HG03139 (cell line): ENCODE measurements around the gene CRBN.

ENCODE experiments used
- ATAC-seq: cut with Tn5 transposase; IDR thresholded peaks from one replicate; pipeline ENCODE4 v1.9.1; 2021; ENCODE audit not compliant: unreplicated experiment

CRBN gene

GRCh38 chr3:3179407-3180094, at the start of gene CRBN:
Gene CRBN, minus strand, starts transcription at chr3:3179691. Its CDS starts 4 bp downstream, at chr3:3179687.
- ATAC-seq, result peak; percentile 100

DNA sequence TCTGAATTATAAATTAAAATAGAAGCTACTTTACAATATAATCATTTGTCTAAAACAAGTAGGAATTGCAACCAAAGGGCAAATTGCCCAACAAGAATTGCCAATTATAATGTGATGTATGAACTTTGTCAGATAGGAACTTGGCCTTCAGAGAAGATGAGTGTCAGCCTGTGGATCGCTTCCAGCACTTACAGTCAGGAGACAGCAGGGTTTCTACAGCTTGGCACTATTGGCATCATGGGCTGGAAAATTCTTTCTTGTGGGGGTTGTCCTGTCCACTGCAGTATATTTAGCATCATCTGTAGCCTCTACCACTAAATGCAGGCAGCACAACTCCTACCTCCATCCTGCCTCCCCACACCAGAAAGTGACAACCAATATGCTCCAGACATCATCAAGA, 48.1 kb upstream of the CRBN start:
- no peak for ATAC-seq

DNA sequence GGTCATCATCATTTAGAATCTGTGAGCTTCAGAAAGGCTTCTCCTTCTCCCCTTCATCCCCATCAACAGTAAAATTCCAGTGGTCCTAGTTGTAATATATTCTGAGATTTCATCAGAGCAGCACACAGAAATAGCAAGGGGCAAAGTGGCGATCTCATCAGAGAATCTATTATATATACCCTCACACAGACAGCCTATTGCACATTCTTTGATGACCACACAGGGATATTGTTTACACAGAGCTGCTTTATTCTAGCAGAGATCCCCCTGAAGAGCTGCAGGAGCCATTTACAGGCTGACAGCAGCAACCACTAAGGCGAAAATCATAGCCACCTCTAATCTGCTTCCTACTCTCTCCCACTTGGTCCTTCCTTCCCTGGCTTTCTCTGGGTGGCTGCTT, 42.0 kb upstream of the CRBN start:
- no peak for ATAC-seq

- no peak for ATAC-seq
Measured at GRCh38 chr3:3216401-3216800, 36.9 kb upstream of the CRBN start.

- no peak for ATAC-seq
Measured at GRCh38 chr3:3212781-3213440, 33.4 kb upstream of the CRBN start.

DNA sequence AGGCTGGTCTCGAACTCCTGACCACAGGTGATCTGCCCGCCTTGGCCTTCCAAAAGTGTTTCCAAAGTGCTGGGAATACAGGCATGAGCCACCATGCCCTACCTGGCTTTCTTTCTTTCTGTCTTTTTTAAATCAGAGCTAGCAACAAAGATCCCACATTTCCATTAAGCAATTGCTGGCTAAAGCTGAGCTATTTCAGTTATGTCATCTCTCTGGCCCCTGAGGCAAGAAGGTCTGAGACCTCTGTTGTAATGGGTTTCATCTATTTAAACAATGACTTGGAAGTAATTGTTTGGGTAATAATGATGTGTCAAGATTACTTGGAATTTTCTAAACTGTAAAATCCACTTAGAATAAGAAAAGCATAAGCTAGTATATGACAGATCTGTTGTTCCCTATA, 30.2 kb upstream of the CRBN start:
- ATAC-seq, result no peak

DNA sequence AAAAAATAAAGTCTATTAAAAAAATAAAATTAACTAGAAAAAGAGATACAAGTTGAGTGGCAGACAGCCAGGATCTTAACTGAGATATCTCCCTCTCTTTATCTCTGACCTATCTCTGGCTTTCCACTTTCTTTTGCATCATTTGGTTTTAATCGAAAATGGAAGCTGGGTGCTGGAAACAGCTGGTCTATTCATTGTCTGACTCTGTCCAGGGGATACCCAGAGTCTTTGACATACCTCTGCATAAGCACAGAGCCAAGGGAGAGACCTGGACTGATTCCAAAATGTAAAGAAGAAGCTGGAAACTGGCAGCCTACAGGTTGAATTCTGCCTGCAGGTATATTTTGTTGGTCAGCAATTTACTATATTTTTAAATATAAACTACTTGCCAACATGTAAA, 29.6 kb upstream of the CRBN start:
- no peak for ATAC-seq

DNA sequence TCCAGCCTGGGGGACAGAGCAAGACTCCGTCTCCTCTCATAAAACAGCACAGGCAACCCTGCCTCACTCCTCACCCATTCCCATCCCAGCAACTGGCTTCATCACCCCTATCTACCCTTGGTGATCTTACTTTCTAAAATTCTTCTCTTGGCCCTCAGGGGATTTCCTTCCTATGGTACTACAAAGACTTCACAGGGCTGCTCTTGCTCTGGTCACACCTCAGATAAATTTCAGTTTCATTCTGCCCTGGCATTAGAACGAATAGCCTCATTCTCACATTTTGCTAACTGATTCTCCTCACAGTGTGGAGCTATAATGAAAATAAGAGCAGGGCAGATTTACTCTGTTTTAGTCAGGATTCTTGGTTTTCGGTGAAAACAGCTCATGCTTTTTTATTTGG, 22.1 kb upstream of the CRBN start:
- ATAC-seq, result peak; percentile 62

- peak; percentile 79 for ATAC-seq
Measured at GRCh38 chr3:3200632-3201212, 21.2 kb upstream of the CRBN start.

- ATAC-seq, result no peak
Measured at GRCh38 chr3:3199306-3199705, 19.8 kb upstream of the CRBN start.

DNA sequence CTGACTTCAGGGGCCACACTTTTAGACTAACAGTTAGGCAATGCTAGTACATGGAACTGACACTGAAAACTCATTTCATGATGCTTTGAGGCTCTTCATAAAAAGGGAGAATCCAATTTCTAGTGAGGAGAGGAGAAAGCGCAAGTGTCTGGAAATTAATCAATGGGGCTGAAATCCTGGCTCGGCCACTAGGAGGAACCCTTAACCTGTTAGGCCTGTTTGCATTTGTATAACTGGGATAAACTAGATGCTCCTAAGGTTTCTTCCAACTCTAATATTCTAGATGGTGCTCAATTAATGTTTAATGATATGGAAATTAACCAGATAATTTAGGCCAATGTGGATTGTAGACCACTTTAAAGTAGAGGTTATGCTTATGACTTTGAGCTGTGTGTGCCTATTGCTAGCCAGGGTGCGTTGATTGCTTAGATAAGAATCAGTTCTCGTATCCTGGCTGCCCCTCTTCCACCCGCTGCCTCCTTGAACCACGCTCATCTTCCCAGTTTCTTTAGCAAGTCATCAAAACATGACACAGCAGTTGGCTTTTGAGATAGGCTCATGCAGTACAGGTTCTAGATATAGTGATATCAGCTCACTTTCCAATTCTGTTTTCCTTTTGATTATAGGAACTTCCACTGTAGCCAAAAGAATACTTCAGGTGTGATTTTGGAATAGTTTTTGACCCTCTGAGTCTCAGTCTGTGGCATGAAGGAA, 16.8 kb upstream of the CRBN start:
- no peak for ATAC-seq

GRCh38 chr3:3194861-3195260, 15.4 kb upstream of the CRBN start:
- ATAC-seq, result no peak

DNA sequence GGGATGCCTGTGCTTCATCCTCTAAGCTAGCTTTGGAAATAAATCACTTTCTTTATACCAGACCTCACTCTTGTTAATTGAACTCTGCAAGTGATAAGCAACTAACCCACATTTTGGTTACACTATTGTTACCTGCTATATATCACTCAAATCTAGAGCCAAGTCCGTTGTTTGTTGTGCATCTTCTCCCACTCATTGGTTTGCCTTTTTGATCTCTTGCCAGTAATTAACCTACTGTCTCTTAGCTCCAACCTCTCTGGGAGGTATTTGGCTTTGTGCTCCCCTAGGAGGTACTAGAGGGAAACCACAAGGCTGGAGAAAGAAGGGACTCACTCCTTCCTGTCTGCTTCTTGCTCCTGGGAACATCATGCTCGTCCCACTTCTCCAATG, 12.8 kb upstream of the CRBN start:
- no peak for ATAC-seq

DNA sequence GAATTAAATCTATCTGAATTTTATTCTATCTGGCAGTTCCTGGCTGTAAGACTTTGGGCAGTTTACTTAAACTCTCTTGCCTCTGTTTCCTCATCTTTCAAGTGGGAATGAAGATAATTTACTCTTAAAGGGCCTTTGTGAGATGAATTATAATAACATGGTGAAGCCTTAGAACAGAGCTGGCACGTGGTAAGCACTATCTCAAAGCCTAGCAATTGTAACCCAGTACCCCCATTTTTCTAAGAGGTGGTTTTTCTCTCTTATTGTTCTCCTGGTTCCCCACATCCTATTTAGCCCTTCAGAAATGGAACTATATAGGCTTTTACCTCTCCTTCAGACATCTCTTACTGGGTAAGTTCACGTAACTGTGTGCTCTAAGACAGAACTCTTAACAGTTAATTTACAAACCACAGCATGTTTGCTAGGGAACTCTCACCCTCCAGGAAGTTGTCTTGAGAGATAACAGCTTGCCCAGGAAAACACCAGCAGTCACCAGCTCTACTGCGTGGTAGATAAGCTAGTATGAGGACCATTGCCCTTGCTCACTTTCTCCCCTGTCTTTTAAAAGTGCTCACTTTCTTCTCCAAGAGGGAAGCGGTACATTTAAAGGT, 12.3 kb upstream of the CRBN start:
- ATAC-seq, result no peak

DNA sequence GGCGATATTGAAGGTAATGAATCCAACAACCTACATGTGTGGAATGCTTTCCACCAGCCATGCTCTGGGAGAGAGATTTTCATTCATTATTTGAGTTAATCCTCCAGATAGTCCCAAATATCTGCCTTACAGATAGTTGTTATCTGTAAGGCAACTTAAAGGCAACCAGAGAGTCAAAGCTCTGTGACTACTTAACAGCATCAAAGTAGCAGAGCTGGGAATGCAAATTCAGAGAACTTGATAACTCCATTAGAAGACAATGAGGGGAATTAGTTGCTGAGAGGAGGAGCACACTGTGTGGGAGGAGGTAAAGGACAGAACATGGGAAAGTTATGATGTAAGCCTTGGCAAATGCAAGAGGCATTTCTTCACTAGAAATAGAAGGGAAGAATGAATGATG, 10.5 kb upstream of the CRBN start:
- ATAC-seq, result no peak

- no peak for ATAC-seq
Measured at GRCh38 chr3:3189102-3189727, 9.7 kb upstream of the CRBN start.

DNA sequence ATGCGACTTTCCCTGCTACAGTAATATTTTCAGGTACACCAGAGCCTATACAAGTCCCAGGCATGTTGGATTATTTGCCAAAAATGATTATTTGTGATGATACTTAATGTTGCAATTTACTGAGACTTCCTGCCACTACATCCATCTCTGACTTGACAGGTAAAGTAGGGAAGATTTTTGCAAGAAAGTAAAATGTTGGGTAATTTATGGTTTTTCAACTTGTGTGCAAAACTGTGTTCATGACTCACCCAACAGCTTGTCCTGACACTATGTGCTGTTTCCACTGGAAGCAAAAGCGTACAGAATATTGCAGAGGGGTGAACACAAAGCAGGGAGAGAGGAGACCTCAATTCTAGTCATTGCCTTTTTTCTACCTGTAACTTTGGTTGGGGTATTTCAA, 5.4 kb upstream of the CRBN start:
- ATAC-seq, result no peak

DNA sequence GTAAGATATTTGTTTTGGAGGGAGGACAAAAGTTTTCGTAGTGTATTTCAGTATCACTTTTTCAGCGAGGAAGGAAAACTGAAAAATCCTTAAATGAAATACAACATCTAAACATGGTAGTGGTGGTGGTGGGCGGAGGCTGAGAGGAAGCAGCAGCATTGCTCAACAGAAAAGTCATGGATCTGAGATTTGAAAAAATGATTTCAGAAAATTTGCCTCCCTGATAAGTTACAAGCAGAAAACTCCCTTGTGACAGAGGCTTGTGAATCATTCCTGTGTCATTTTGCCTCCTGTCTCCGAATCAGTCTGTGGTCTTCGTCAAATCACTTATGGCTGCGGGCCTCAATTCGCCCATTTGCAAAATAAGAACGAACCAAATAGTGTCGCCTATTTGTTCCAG, 965 bp upstream of the CRBN start:
- ATAC-seq, result no peak

- no peak for ATAC-seq
Measured at GRCh38 chr3:3178498-3179328, 778 bp downstream of the CRBN start.

DNA sequence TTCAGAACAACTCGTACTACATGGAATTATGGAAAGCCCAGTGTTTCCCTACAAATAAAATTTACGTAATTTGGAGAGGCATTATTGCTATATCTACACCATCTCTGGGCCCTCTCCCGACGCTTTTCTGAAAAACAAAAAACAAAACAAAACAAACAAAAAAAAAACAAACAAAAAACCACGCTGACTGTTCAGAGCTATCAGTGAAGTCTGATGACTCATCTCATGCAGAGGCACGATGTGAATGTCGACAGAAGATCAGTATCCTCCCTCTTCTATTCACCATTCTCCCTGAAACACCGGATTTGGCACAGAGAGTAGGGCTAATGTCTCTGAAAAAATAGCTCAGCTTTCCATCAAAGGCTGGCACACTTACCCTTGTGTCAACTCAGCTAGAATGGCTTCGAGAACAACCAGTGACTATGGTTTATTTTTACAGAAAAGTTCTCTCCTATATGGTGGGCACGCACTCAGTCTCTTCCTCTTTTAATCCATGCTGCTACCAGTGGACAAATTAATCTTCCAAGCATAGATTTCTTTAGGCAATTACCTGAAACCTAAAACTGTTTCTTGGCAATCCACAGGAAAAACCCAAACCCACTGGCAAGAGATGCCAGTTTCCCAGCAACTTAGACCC, 1.5 kb downstream of the CRBN start:
- ATAC-seq, result no peak
